ENCODE results near the gene ACACB.

The ACACB gene

DNA sequence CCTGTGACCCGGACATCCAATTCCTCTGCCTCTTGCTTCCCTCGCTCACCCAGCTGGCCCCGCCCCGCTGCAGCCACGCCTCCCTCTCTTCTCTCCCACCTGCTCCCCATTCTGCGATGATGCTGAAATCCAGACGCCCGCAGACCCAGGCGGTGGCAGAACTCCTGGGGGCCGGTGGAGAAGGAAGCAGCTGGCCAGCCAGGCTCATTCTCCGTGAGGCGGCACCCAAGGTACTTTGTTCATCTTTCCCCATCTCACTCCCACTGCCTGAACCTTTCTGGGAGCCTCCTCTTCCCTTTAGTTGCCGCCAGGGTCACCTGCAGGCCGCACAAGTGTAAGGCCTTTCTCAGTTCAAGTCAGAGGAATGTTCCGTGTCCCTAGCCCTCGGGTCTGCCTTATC, 157.0 kb downstream of the ACACB start:
- Histone ChIP-seq H3K36me3 (ENCODE audit: control insufficient read depth, insufficient read depth, low read length) (no peaks in the 10 kb centered on the region), H3K27ac (ENCODE audit: low read length) (no peak overlapping the region), H3K9me3 (ENCODE audit: control insufficient read depth, insufficient read depth, low read length) (no peaks in the 10 kb centered on the region), H3K27me3 (ENCODE audit: control insufficient read depth, insufficient read depth, low read length) (no peaks in the 10 kb centered on the region), H3K4me3 (ENCODE audit: low read length) (no peak overlapping the region), H3K4me1 (ENCODE audit: control insufficient read depth, insufficient read depth, low read length) (0 out of 2 replicates have a peak, but pooled peaks cover 2% of the 10 kb centered on the region)
- WGBS (ENCODE audit: insufficient coverage, insufficient read length) = no CpG with 5 or more reads among the region's 16 CpGs
- no peak for DNase-seq (ENCODE audit: low read depth, low spot score)

GRCh38 chr12:109274381-109274780, 158.0 kb downstream of the ACACB start:
- Histone ChIP-seq H3K36me3 (ENCODE audit: control insufficient read depth, insufficient read depth, low read length) (no peaks in the 10 kb centered on the region), H3K27me3 (ENCODE audit: control insufficient read depth, insufficient read depth, low read length) (no peaks in the 10 kb centered on the region), H3K27ac (ENCODE audit: low read length) (no peak overlapping the region), H3K4me1 (ENCODE audit: control insufficient read depth, insufficient read depth, low read length) (0 out of 2 replicates have a peak, but pooled peaks cover 2% of the 10 kb centered on the region), H3K4me3 (ENCODE audit: low read length) (no peak overlapping the region), H3K9me3 (ENCODE audit: control insufficient read depth, insufficient read depth, low read length) (no peaks in the 10 kb centered on the region)
- no CpG with 5 or more reads among the region's 1 CpG for WGBS (ENCODE audit: insufficient coverage, insufficient read length)
- DNase-seq (ENCODE audit: low read depth, low spot score) = no peak

DNA sequence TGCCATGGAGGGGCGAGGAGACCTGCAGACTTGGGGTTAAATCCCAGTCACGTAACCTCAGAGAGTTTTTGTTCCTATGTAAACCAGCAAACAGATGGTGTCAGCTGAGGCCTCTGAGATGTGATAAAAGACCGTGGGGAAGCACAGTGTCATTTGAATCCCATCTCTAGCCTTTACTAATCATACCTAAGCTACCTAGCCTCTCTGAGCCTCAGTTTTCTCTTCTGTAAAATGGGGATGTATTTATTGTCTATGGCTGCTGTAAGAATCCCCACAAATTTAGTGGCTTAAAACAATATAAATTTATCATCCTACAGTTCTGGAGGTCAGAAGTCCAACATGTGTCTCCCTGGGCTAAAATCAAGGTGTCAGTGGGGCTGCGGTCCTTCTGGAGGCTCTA, 158.8 kb downstream of the ACACB start:
- DNase-seq (ENCODE audit: low read depth, low spot score) = no peak
- Histone ChIP-seq H3K27ac (ENCODE audit: low read length) (no peak overlapping the region), H3K4me1 (ENCODE audit: control insufficient read depth, insufficient read depth, low read length) (0 out of 2 replicates have a peak, but pooled peaks cover 2% of the 10 kb centered on the region), H3K27me3 (ENCODE audit: control insufficient read depth, insufficient read depth, low read length) (no peaks in the 10 kb centered on the region), H3K36me3 (ENCODE audit: control insufficient read depth, insufficient read depth, low read length) (no peaks in the 10 kb centered on the region), H3K9me3 (ENCODE audit: control insufficient read depth, insufficient read depth, low read length) (no peaks in the 10 kb centered on the region), H3K4me3 (ENCODE audit: low read length) (no peak overlapping the region)
- WGBS (ENCODE audit: insufficient coverage, insufficient read length) = no CpG with 5 or more reads among the region's 4 CpGs

GRCh38 chr12:109276160-109276559, 159.8 kb downstream of the ACACB start:
- DNase-seq (ENCODE audit: low read depth, low spot score) = no peak
- H3K27ac ChIP-seq (ENCODE audit: low read length) = no peak overlapping the region
- no CpG with 5 or more reads among the region's 5 CpGs for WGBS (ENCODE audit: insufficient coverage, insufficient read length)

DNA sequence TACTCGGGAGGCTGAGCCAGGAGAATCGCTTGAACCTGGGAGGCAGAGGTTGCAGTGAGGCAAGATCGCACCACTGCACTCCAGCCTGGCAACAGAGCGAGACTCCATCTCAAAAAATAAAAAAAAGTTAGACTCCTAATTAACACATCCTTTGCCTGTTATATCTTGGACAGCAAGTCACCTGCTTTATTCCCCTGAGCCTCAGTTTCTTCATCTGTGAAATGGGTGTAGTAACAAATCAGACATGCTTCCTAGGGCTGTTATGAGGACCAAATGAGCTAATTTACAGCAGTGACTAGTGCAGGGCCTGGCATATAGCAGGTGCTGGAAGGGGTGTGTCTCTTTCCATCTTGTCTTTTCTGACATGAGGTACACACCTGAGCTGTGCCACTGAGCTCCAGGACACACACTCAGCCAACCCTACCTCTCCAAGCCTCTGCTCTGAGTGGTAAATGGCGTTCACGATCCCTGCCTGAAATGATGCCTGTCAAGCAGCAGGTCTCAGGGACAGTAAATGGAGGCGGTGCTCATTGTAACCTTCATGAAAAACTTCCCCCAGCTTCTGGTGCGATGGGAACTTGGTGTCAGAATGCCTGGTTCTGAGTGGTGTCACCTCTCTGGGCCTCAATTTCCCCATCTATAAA, 161.0 kb downstream of the ACACB start:
- Histone ChIP-seq H3K36me3 (ENCODE audit: control insufficient read depth, insufficient read depth, low read length) (no peaks in the 10 kb centered on the region), H3K9me3 (ENCODE audit: control insufficient read depth, insufficient read depth, low read length) (no peaks in the 10 kb centered on the region), H3K4me3 (ENCODE audit: low read length) (no peak overlapping the region), H3K27ac (ENCODE audit: low read length) (no peak overlapping the region), H3K4me1 (ENCODE audit: control insufficient read depth, insufficient read depth, low read length) (0 out of 2 replicates have a peak, but pooled peaks cover 2% of the 10 kb centered on the region), H3K27me3 (ENCODE audit: control insufficient read depth, insufficient read depth, low read length) (no peaks in the 10 kb centered on the region)
- no peak for DNase-seq (ENCODE audit: low read depth, low spot score)
- no CpG with 5 or more reads among the region's 8 CpGs for WGBS (ENCODE audit: insufficient coverage, insufficient read length)

More at GRCh38 chr12:109276160-109276559, 159.8 kb downstream of the ACACB start:
- H3K9me3 ChIP-seq (ENCODE audit: control insufficient read depth, insufficient read depth, low read length) = no peaks in the 10 kb centered on the region
- H3K4me3 ChIP-seq (ENCODE audit: low read length) = no peak overlapping the region
- H3K4me1 ChIP-seq (ENCODE audit: control insufficient read depth, insufficient read depth, low read length) = 0 out of 2 replicates have a peak, but pooled peaks cover 2% of the 10 kb centered on the region
- H3K27me3 ChIP-seq (ENCODE audit: control insufficient read depth, insufficient read depth, low read length) = no peaks in the 10 kb centered on the region
- no peaks in the 10 kb centered on the region for H3K36me3 ChIP-seq (ENCODE audit: control insufficient read depth, insufficient read depth, low read length)

- H3K27ac ChIP-seq (ENCODE audit: low read length) = no peak overlapping the region
- WGBS (ENCODE audit: insufficient coverage, insufficient read length) = no CpG with 5 or more reads among the region's 15 CpGs
- no peak overlapping the region for H3K4me3 ChIP-seq (ENCODE audit: low read length)
- no peak for DNase-seq (ENCODE audit: low read depth, low spot score)
- H3K9me3 ChIP-seq (ENCODE audit: control insufficient read depth, insufficient read depth, low read length) = no peaks in the 10 kb centered on the region
- H3K36me3 ChIP-seq (ENCODE audit: control insufficient read depth, insufficient read depth, low read length) = no peaks in the 10 kb centered on the region
- no peaks in the 10 kb centered on the region for H3K27me3 ChIP-seq (ENCODE audit: control insufficient read depth, insufficient read depth, low read length)
- 0 out of 2 replicates have a peak, but pooled peaks cover 2% of the 10 kb centered on the region for H3K4me1 ChIP-seq (ENCODE audit: control insufficient read depth, insufficient read depth, low read length)
Observed at GRCh38 chr12:109277899-109278762, 161.7 kb downstream of the ACACB start.

- Histone ChIP-seq H3K27ac (ENCODE audit: low read length) (no peak overlapping the region), H3K27me3 (ENCODE audit: control insufficient read depth, insufficient read depth, low read length) (no peaks in the 10 kb centered on the region), H3K4me3 (ENCODE audit: low read length) (no peak overlapping the region), H3K9me3 (ENCODE audit: control insufficient read depth, insufficient read depth, low read length) (no peaks in the 10 kb centered on the region), H3K36me3 (ENCODE audit: control insufficient read depth, insufficient read depth, low read length) (no peaks in the 10 kb centered on the region), H3K4me1 (ENCODE audit: control insufficient read depth, insufficient read depth, low read length) (no peaks in the 10 kb centered on the region)
- DNase-seq (ENCODE audit: low read depth, low spot score) = no peak
- no CpG with 5 or more reads among the region's 10 CpGs for WGBS (ENCODE audit: insufficient coverage, insufficient read length)
Observed at GRCh38 chr12:109278912-109279311, 162.5 kb downstream of the ACACB start.

DNA sequence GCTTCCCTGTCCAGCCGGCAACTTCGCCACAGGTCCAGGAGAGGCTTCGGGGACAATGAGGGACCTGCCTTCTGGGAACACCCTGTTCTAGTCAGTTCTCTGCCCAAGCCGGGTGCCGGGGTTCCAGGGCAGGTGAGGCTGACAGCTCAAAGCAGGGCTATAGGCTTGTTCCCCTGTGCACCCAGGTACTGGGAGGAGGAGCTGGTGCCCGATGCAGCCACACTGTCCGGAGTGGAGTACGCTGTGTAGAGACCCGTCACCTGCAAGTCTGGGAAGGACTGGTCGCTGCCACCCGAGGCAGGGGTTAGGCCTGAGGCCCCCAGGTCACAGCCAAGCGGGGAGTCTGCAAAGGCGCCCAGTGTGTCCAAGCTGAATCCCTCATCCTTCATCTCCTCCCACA, 163.1 kb downstream of the ACACB start:
- WGBS (ENCODE audit: insufficient coverage, insufficient read length) = no CpG with 5 or more reads among the region's 13 CpGs
- no peaks in the 10 kb centered on the region for H3K4me1 ChIP-seq (ENCODE audit: control insufficient read depth, insufficient read depth, low read length)
- H3K27ac ChIP-seq (ENCODE audit: low read length) = no peak overlapping the region
- DNase-seq (ENCODE audit: low read depth, low spot score) = no peak
- H3K4me3 ChIP-seq (ENCODE audit: low read length) = no peak overlapping the region
- H3K36me3 ChIP-seq (ENCODE audit: control insufficient read depth, insufficient read depth, low read length) = no peaks in the 10 kb centered on the region
- no peaks in the 10 kb centered on the region for H3K27me3 ChIP-seq (ENCODE audit: control insufficient read depth, insufficient read depth, low read length)
- H3K9me3 ChIP-seq (ENCODE audit: control insufficient read depth, insufficient read depth, low read length) = no peaks in the 10 kb centered on the region

- Histone ChIP-seq H3K4me1 (ENCODE audit: control insufficient read depth, insufficient read depth, low read length) (no peaks in the 10 kb centered on the region), H3K4me3 (ENCODE audit: low read length) (no peak overlapping the region), H3K27me3 (ENCODE audit: control insufficient read depth, insufficient read depth, low read length) (no peaks in the 10 kb centered on the region), H3K36me3 (ENCODE audit: control insufficient read depth, insufficient read depth, low read length) (no peaks in the 10 kb centered on the region), H3K27ac (ENCODE audit: low read length) (no peak overlapping the region), H3K9me3 (ENCODE audit: control insufficient read depth, insufficient read depth, low read length) (no peaks in the 10 kb centered on the region)
- DNase-seq (ENCODE audit: low read depth, low spot score) = no peak
- no CpG with 5 or more reads among the region's 17 CpGs for WGBS (ENCODE audit: insufficient coverage, insufficient read length)
Observed at GRCh38 chr12:109281452-109281851, 165.1 kb downstream of the ACACB start.

- DNase-seq (ENCODE audit: low read depth, low spot score) = no peak
- WGBS (ENCODE audit: insufficient coverage, insufficient read length) = no CpG with 5 or more reads among the region's 20 CpGs
- H3K27me3 ChIP-seq (ENCODE audit: control insufficient read depth, insufficient read depth, low read length) = no peaks in the 10 kb centered on the region
- H3K4me3 ChIP-seq (ENCODE audit: low read length) = no peak overlapping the region
- H3K9me3 ChIP-seq (ENCODE audit: control insufficient read depth, insufficient read depth, low read length) = no peaks in the 10 kb centered on the region
- H3K27ac ChIP-seq (ENCODE audit: low read length) = no peak overlapping the region
- H3K36me3 ChIP-seq (ENCODE audit: control insufficient read depth, insufficient read depth, low read length) = no peaks in the 10 kb centered on the region
- H3K4me1 ChIP-seq (ENCODE audit: control insufficient read depth, insufficient read depth, low read length) = no peaks in the 10 kb centered on the region
Observed at GRCh38 chr12:109284392-109284791, 168.0 kb downstream of the ACACB start.

All from iPS DF 6.9 (cell line).